H9 (cell line): Measurements from ENCODE around the gene PPP2R2B. TPM values are rescaled to one million over a fixed set of nuclear protein-coding genes. Genes with fewer than 3 reads are reported as not detected.

Source experiments
- DNase-seq: peaks from one replicate; pipeline ENCODE4 v3.0.0-alpha.2; 2017
- H2AFZ ChIP-seq: one replicate; pipeline ENCODE4 v1.6.1; 2013; ENCODE audit warnings: mild to moderate bottlenecking, low read length, control low read depth, moderate library complexity
- H2AK5ac ChIP-seq: 2 replicates; pipeline ENCODE4 v1.6.1; 2013; ENCODE audit warnings: low read length, control low read depth, mixed read lengths; ENCODE audit not compliant: insufficient read length
- H2BK120ac ChIP-seq: one replicate; pipeline ENCODE4 v1.6.1; 2013; ENCODE audit warnings: low read depth, mild to moderate bottlenecking, low read length, control low read depth, inconsistent platforms; ENCODE audit not compliant: poor library complexity, severe bottlenecking
- H2BK12ac ChIP-seq: 2 replicates; pipeline ENCODE4 v1.6.1; 2013; ENCODE audit warnings: low read length, control low read depth, mixed read lengths, low read depth; ENCODE audit not compliant: insufficient read length
- H2BK15ac ChIP-seq: 2 replicates; pipeline ENCODE4 v1.6.1; 2013; ENCODE audit warnings: low read depth, low read length, control low read depth
- H2BK20ac ChIP-seq: one replicate; pipeline ENCODE4 v1.6.1; 2013; ENCODE audit warnings: low read depth, mild to moderate bottlenecking, low read length, control low read depth, inconsistent platforms; ENCODE audit not compliant: poor library complexity, severe bottlenecking
- H2BK5ac ChIP-seq: 2 replicates; pipeline ENCODE4 v1.6.1; 2013; ENCODE audit warnings: low read length, control low read depth, mixed read lengths; ENCODE audit not compliant: insufficient read length
- H3K14ac ChIP-seq: 2 replicates; pipeline ENCODE4 v1.6.1; 2013; ENCODE audit warnings: low read length, control low read depth; ENCODE audit not compliant: insufficient read depth
- H3K18ac ChIP-seq: 2 replicates; pipeline ENCODE4 v1.6.1; 2013; ENCODE audit warnings: low read depth, mild to moderate bottlenecking, mixed read lengths, low read length, control low read depth; ENCODE audit not compliant: insufficient read length
- H3K23ac ChIP-seq: 2 replicates; pipeline ENCODE4 v1.6.1; 2013; ENCODE audit warnings: low read length, control low read depth, mixed read lengths, low read depth; ENCODE audit not compliant: insufficient read length
- H3K23me2 ChIP-seq: 2 replicates; pipeline ENCODE4 v1.6.1; 2013; ENCODE audit warnings: low read depth, mild to moderate bottlenecking, mixed read lengths, low read length, control low read depth; ENCODE audit not compliant: insufficient read length, poor library complexity, severe bottlenecking
- H3K27ac ChIP-seq: 2 replicates; pipeline ENCODE4 v1.5.1; 2013; ENCODE audit warnings: low read length, control low read depth, mixed read lengths, low read depth; ENCODE audit not compliant: insufficient read length
- H3K27me3 ChIP-seq: 2 replicates; pipeline ENCODE4 v1.6.1; 2013; ENCODE audit warnings: low read length, control low read depth, inconsistent platforms; ENCODE audit not compliant: insufficient read depth
- H3K4ac ChIP-seq: 2 replicates; pipeline ENCODE4 v1.6.1; 2013; ENCODE audit warnings: low read depth, mild to moderate bottlenecking, control low read depth, inconsistent platforms, low read length, moderate library complexity
- H3K4me1 ChIP-seq: 2 replicates; pipeline ENCODE4 v1.6.1; 2013; ENCODE audit warnings: low read length, control low read depth, inconsistent platforms; ENCODE audit not compliant: insufficient read depth
- H3K4me2 ChIP-seq: 2 replicates; pipeline ENCODE4 v1.6.1; 2013; ENCODE audit warnings: low read length, control low read depth, mixed read lengths; ENCODE audit not compliant: insufficient read length, insufficient read depth
- H3K56ac ChIP-seq: 2 replicates; pipeline ENCODE4 v1.6.1; 2013; ENCODE audit warnings: low read depth, mild to moderate bottlenecking, mixed read lengths, low read length, control low read depth; ENCODE audit not compliant: insufficient read length
- H3K79me1 ChIP-seq: 2 replicates; pipeline ENCODE4 v1.6.1; 2013; ENCODE audit warnings: low read depth, mild to moderate bottlenecking, moderate library complexity, low read length, control low read depth, inconsistent platforms; ENCODE audit not compliant: insufficient read depth, poor library complexity, severe bottlenecking
- H3K79me2 ChIP-seq: 2 replicates; pipeline ENCODE4 v1.6.1; 2013; ENCODE audit warnings: low read length, control low read depth, inconsistent platforms; ENCODE audit not compliant: insufficient read depth
- H3K9ac ChIP-seq: 2 replicates; pipeline ENCODE4 v1.6.1; 2013; ENCODE audit warnings: low read length, control low read depth, mixed read lengths; ENCODE audit not compliant: insufficient read length; ENCODE audit errors: extremely low read depth
- H3K9me3 ChIP-seq: one replicate; pipeline ENCODE4 v1.6.1; 2013; ENCODE audit warnings: low read depth, low read length, inconsistent platforms; ENCODE audit not compliant: control insufficient read depth
- H3T11ph ChIP-seq: one replicate; pipeline ENCODE4 v1.6.1; 2013; ENCODE audit warnings: mild to moderate bottlenecking, low read length, control low read depth, inconsistent platforms
- H4K20me1 ChIP-seq: one replicate; pipeline ENCODE4 v1.6.1; 2013; ENCODE audit not compliant: control insufficient read depth, insufficient read length, insufficient read depth
- H4K5ac ChIP-seq: 2 replicates; pipeline ENCODE4 v1.6.1; 2013; ENCODE audit warnings: low read depth, mild to moderate bottlenecking, mixed read lengths, low read length, control low read depth; ENCODE audit not compliant: insufficient read length
- H4K8ac ChIP-seq: replicated peaks from 2 replicates; pipeline ENCODE4 v1.6.1; 2013; ENCODE audit warnings: low read length, control low read depth, mixed read lengths, low read depth; ENCODE audit not compliant: insufficient read length
- H4K91ac ChIP-seq: 2 replicates; pipeline ENCODE4 v1.6.1; 2013; ENCODE audit warnings: low read depth, mild to moderate bottlenecking, moderate library complexity, mixed read lengths, low read length, control low read depth; ENCODE audit not compliant: insufficient read length
- H3K27ac Mint-ChIP-seq, 3 experiments: 2 replicates in 2 of 3; 3 replicates in 1 of 3; pipeline ENCODE4 v1.8.0; 2020 to 2021; ENCODE audit warnings: mixed read lengths in 3 of 3, mild to moderate bottlenecking in 1 of 3, moderate library complexity in 1 of 3
- H3K27me3 Mint-ChIP-seq: 2 replicates; pipeline ENCODE4 v1.8.0; 2021; ENCODE audit warnings: low read depth, mild to moderate bottlenecking, moderate library complexity, mixed read lengths
- H3K36me3 Mint-ChIP-seq, 3 experiments: 2 replicates in 2 of 3; 3 replicates in 1 of 3; pipeline ENCODE4 v1.8.0; 2020 to 2021; ENCODE audit warnings: low read depth in 3 of 3, mixed read lengths in 3 of 3; ENCODE audit not compliant: insufficient read depth in 1 of 3
- H3K4me1 Mint-ChIP-seq, 2 experiments: 2 replicates each; pipeline ENCODE4 v1.8.0; 2020; ENCODE audit warnings: mixed read lengths in 2 of 2
- H3K4me3 Mint-ChIP-seq, 2 experiments: 2 replicates in 1 of 2; 3 replicates in 1 of 2; pipeline ENCODE4 v1.8.0; 2020 to 2021; ENCODE audit warnings: mild to moderate bottlenecking in 2 of 2, mixed read lengths in 2 of 2, moderate library complexity in 1 of 2
- H3K9me3 Mint-ChIP-seq, 2 experiments: 2 replicates in 1 of 2; 3 replicates in 1 of 2; pipeline ENCODE4 v1.8.0; 2020; ENCODE audit warnings: mild to moderate bottlenecking in 2 of 2, mixed read lengths in 2 of 2, moderate library complexity in 1 of 2
- CTCF ChIP-seq: fragments of 200-600 bp; sonication (generic); conservative IDR thresholded peaks from 3 replicates; pipeline ENCODE4 v1.8.0; 2021; ENCODE audit warnings: antibody characterized with exemption, mild to moderate bottlenecking
- WGBS: extraction: QIAGEN DNeasy Blood & Tissue Kit; methylation state at CpG from one replicate; pipeline ENCODE4 v1.1.7; 2013; ENCODE audit warnings: missing lambda C conversion rate, low lambda C conversion rate, mixed read lengths; ENCODE audit not compliant: insufficient read length; ENCODE audit errors: extremely low coverage; 5-methylcytosine and 5-hydroxymethylcytosine counted together
- total RNA-seq: library from RNA; stranded (reverse); gene quantifications from 2 replicates; pipeline ENCODE4 v1.2.1, GENCODE V29; 2021

The PPP2R2B gene
- total RNA-seq, 1 experiment from 2014 or later = 14.3 TPM

GRCh38 chr5:146589028-146589345, 289.6 kb downstream of the PPP2R2B start:
- DNase-seq = no peak
- H3T11ph ChIP-seq = no peak overlapping the region
- Mint-ChIP-seq H3K27me3 (no peaks in the 10 kb centered on the region; the same call in 1 of the 2 replicates), H3K4me1 (peaks cover 0 to 4% of the 10 kb centered on the region in 2 experiments; a peak in 3 of 4 replicates), H3K4me3 (no peak overlapping the region), H3K9me3 (no peaks in the 10 kb centered on the region), H3K36me3 (peaks cover 4 to 13% (median 4%) of the 10 kb centered on the region in 3 experiments; a peak in 6 of 7 replicates), H3K27ac (no peak overlapping the region)
- H3K79me2 ChIP-seq = no peaks in the 10 kb centered on the region
- no peak overlapping the region for H2BK12ac ChIP-seq
- no peak overlapping the region for H2AFZ ChIP-seq
- H3K4ac ChIP-seq = no peak overlapping the region
- no peak overlapping the region for H2BK15ac ChIP-seq
- H3K4me1 ChIP-seq = no peaks in the 10 kb centered on the region; the same call in 1 of the 2 replicates
- no peaks in the 10 kb centered on the region for H4K20me1 ChIP-seq
- H4K8ac ChIP-seq = no peak overlapping the region
- H4K91ac ChIP-seq = no peak overlapping the region
- H2BK120ac ChIP-seq = no peak overlapping the region
- no peak overlapping the region for H3K9ac ChIP-seq
- no peak overlapping the region for H3K23ac ChIP-seq
- no peak overlapping the region for H3K14ac ChIP-seq
- no peaks in the 10 kb centered on the region for H3K9me3 ChIP-seq
- H3K56ac ChIP-seq = no peak overlapping the region
- no peak overlapping the region for H3K18ac ChIP-seq
- H2BK20ac ChIP-seq = no peak overlapping the region
- no peak overlapping the region for H3K27ac ChIP-seq
- H3K79me1 ChIP-seq = no peaks in the 10 kb centered on the region
- H4K5ac ChIP-seq = no peak overlapping the region
- no peaks in the 10 kb centered on the region for H3K27me3 ChIP-seq
- no peak overlapping the region for H2BK5ac ChIP-seq
- H2AK5ac ChIP-seq = no peak overlapping the region
- no peaks in the 10 kb centered on the region for H3K23me2 ChIP-seq
- H3K4me2 ChIP-seq = no peak overlapping the region
- WGBS = no CpG with 5 or more reads among the region's 3 CpGs
- TF ChIP-seq CTCF = no peak
